ENCODE data around the gene KAZN.

KAZN gene

DNA sequence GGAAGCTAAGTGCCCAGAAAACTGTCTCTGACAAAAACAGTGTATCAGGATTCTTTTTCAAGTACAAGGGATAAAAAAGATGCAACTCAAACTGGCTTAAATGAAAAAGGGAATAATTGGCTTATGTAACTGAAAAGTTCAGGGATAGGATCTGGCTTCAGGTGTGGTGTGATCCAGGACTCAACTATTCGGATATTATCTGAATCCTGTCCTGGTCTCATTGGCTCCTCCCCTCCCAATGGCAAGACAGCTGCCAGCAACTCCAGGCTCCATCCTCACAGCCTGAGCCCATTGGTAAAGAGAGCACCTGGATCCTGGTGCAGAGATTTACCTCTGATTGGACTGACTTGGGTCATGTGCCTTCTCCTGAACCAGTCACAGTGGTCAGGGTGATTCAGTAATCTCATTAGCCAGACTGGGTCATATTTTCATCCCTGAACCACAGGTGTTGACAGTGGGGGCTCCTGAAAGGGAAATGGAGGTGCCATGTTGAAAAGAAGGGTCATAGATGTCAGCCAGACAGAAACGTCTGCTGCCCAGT, 349.7 kb downstream of the KAZN start:
- Histone ChIP-seq H3K9ac (ENCODE audit: low read length) (no peak overlapping the region), H3K36me3 (replicated peaks; ENCODE audit: insufficient read depth, low read length) (no peaks in the 10 kb centered on the region), H3K27me3 (replicated peaks; ENCODE audit: insufficient read depth, low read length) (no peaks in the 10 kb centered on the region), H3F3A (ENCODE audit: insufficient read depth, low read length) (no peaks in the 10 kb centered on the region), H3K4me1 (ENCODE audit: low read length) (no peaks in the 10 kb centered on the region), H3K4me3 (ENCODE audit: low read length) (no peak overlapping the region), H3K9me3 (replicated peaks; ENCODE audit: insufficient read depth, low read length) (no peaks in the 10 kb centered on the region), H3K79me2 (ENCODE audit: low read length) (no peaks in the 10 kb centered on the region), H2AFZ (ENCODE audit: low read length) (no peak overlapping the region), H3K27ac (ENCODE audit: low read length) (no peak overlapping the region), H3K4me2 (ENCODE audit: low read depth, low read length) (no peak overlapping the region), H3K9me2 (replicated peaks; ENCODE audit: insufficient read depth, low read length) (no peaks in the 10 kb centered on the region), H4K20me1 (ENCODE audit: insufficient read depth, low read length) (no peaks in the 10 kb centered on the region)
- DNase-seq: no peak
- TF ChIP-seq, protein P1, sequence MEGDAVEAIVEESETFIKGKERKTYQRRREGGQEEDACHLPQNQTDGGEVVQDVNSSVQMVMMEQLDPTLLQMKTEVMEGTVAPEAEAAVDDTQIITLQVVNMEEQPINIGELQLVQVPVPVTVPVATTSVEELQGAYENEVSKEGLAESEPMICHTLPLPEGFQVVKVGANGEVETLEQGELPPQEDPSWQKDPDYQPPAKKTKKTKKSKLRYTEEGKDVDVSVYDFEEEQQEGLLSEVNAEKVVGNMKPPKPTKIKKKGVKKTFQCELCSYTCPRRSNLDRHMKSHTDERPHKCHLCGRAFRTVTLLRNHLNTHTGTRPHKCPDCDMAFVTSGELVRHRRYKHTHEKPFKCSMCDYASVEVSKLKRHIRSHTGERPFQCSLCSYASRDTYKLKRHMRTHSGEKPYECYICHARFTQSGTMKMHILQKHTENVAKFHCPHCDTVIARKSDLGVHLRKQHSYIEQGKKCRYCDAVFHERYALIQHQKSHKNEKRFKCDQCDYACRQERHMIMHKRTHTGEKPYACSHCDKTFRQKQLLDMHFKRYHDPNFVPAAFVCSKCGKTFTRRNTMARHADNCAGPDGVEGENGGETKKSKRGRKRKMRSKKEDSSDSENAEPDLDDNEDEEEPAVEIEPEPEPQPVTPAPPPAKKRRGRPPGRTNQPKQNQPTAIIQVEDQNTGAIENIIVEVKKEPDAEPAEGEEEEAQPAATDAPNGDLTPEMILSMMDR (IDR thresholded peaks at IDR 0.05; ENCODE audit: low read length): no peak
- TF ChIP-seq EZH2 (optimal IDR thresholded peaks at IDR 0.05; ENCODE audit: low read depth, low read length) (no peak), EZH2phosphoT487 (IDR thresholded peaks at IDR 0.05; ENCODE audit: low read length) (no peak)

DNA sequence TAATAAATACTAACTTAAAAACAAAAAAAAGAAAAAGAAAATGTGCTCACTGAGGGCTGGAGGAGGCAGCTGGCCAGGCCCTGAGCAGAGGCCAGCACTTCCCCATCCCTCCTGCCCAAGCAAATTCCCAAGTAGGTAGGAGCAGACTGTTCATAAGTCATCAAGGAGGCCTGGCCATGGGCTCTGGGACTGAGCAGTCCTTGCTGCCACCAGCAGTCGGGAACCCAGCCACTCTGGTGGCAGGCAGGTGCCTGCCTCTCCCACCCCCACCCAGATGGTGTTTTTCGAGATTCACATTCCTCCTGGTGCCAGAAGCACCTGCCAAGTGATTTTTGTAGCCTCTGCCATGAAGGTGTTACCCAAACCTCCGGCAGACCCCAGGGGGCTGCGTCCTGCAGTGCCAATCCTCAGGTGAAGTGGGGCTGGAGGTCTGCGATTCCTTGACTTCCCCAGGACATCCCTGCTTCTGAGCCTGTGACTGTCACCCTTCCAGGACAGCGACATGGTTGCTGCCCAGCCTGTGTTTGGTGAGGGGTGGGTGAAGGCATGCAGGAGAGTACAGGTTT, 350.9 kb downstream of the KAZN start:
- H4K20me1 ChIP-seq (ENCODE audit: insufficient read depth, low read length): no peaks in the 10 kb centered on the region
- no peaks in the 10 kb centered on the region for H3K9me3 ChIP-seq (replicated peaks; ENCODE audit: insufficient read depth, low read length)
- H2AFZ ChIP-seq (ENCODE audit: low read length): no peak overlapping the region
- no peaks in the 10 kb centered on the region for H3K27me3 ChIP-seq (replicated peaks; ENCODE audit: insufficient read depth, low read length)
- no peak overlapping the region for H3K27ac ChIP-seq (ENCODE audit: low read length)
- TF ChIP-seq EZH2 (optimal IDR thresholded peaks at IDR 0.05; ENCODE audit: low read depth, low read length): no peak
- TF ChIP-seq, protein P1 (IDR thresholded peaks at IDR 0.05; ENCODE audit: low read length): no peak
- no peak for TF ChIP-seq EZH2phosphoT487 (IDR thresholded peaks at IDR 0.05; ENCODE audit: low read length)
- no peak overlapping the region for H3K4me2 ChIP-seq (ENCODE audit: low read depth, low read length)
- H3F3A ChIP-seq (ENCODE audit: insufficient read depth, low read length): no peaks in the 10 kb centered on the region
- H3K9me2 ChIP-seq (replicated peaks; ENCODE audit: insufficient read depth, low read length): no peaks in the 10 kb centered on the region
- no peaks in the 10 kb centered on the region for H3K4me1 ChIP-seq (ENCODE audit: low read length)
- no peaks in the 10 kb centered on the region for H3K36me3 ChIP-seq (replicated peaks; ENCODE audit: insufficient read depth, low read length)
- H3K9ac ChIP-seq (ENCODE audit: low read length): no peak overlapping the region
- H3K79me2 ChIP-seq (ENCODE audit: low read length): no peaks in the 10 kb centered on the region
- no peak overlapping the region for H3K4me3 ChIP-seq (ENCODE audit: low read length)
- no peak for DNase-seq

DNA sequence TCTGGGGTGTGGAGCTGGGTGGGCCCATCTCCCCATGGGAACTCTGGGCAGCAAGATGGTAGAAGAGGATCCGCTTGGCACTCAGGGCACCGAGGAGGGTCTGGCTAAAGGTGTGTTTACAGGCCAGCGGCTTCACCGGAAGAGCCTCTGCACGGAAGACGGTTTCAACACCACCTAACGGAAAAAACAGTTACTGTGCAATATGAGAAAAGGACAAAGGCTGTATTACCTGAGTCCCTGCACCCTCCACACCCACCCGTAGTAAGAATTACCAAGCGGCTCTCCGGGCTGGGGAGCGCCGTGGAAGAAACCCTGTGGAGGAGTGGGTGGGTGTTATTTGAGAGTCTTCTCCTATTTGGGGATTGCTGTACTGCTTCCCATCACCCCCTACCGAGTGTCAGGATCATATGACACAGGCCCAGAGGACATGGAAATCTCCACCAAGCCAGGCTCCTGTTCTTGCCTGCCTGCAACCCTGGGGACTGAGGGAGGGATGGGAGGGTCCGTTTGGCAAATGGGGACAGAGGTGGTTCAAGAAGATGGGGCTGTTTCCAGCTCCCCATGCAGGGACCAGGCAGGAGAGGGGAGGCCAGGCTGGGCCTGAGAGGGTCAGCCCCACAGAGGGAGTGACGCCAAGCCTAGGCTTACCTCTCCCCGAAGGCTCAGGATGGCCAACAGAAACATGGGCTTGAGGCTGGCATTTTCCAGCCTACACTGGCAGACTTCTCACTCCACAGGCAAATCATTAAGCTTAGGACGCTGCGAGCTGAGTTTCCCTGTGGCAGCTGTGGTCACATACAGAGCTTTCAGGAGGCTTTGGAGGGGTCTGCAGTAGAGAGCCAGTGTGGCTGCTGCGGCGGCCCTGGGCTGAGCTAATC, 351.6 kb downstream of the KAZN start:
- H3K9me3 ChIP-seq (replicated peaks; ENCODE audit: insufficient read depth, low read length): no peaks in the 10 kb centered on the region
- H3K27me3 ChIP-seq (replicated peaks; ENCODE audit: insufficient read depth, low read length): no peaks in the 10 kb centered on the region
- H2AFZ ChIP-seq (ENCODE audit: low read length): no peak overlapping the region
- H3K9me2 ChIP-seq (replicated peaks; ENCODE audit: insufficient read depth, low read length): no peaks in the 10 kb centered on the region
- TF ChIP-seq EZH2phosphoT487 (IDR thresholded peaks at IDR 0.05; ENCODE audit: low read length) (no peak), EZH2 (optimal IDR thresholded peaks at IDR 0.05; ENCODE audit: low read depth, low read length) (no peak)
- TF ChIP-seq, protein P1 (IDR thresholded peaks at IDR 0.05; ENCODE audit: low read length): no peak
- no peak for DNase-seq
- H4K20me1 ChIP-seq (ENCODE audit: insufficient read depth, low read length): no peaks in the 10 kb centered on the region
- H3K27ac ChIP-seq (ENCODE audit: low read length): no peak overlapping the region
- no peak overlapping the region for H3K4me3 ChIP-seq (ENCODE audit: low read length)
- no peaks in the 10 kb centered on the region for H3K79me2 ChIP-seq (ENCODE audit: low read length)
- H3K4me2 ChIP-seq (ENCODE audit: low read depth, low read length): no peak overlapping the region
- H3F3A ChIP-seq (ENCODE audit: insufficient read depth, low read length): no peaks in the 10 kb centered on the region
- H3K36me3 ChIP-seq (replicated peaks; ENCODE audit: insufficient read depth, low read length): no peaks in the 10 kb centered on the region
- H3K4me1 ChIP-seq (ENCODE audit: low read length): no peaks in the 10 kb centered on the region
- no peak overlapping the region for H3K9ac ChIP-seq (ENCODE audit: low read length)

Measured in MM.1S (cell line).